ENCODE data around the gene IQCE.
"Not testable (repeated sequence)": the region's sequence is repeated elsewhere in the genome, so short reads cannot be mapped to it uniquely, and the experiment has no call there.

The IQCE gene

DNA sequence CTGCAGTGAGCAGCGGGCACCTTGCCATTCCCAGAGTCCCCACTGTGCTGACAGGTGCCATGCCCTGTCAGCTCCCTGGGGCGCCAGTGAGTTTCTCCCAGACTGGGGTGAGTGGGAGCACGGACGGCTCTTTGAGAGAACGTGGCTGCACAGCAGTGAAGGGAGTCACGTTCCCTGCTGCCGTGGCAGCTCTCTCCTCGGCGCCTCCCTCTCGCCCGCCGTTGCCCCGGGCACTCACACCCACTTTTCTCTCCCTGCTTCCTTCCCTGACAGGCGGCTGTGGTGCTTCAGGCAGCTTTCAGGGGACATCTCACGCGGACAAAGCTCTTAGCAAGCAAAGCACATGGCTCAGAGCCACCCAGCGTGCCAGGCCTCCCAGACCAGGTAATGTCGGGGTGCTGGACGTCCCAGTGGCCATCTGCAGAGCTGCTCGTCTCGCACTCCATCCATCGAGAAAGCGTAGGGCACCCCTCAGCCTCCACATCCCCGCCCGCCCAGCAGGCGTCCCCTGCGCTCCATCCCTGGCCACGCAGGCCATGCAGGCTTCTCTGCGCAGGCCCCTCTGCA, 45.9 kb downstream of the IQCE start:
- no peak for DNase-seq

GRCh38 chr7:2605608-2606538, 47.1 kb downstream of the IQCE start:
- DNase-seq = no peak

GRCh38 chr7:2606539-2606936, 47.8 kb downstream of the IQCE start:
- DNase-seq = no peak

GRCh38 chr7:2607122-2607922, 48.5 kb downstream of the IQCE start:
- peak in 1 of 2 donors; percentile 11 for DNase-seq

GRCh38 chr7:2607923-2608904, 49.4 kb downstream of the IQCE start:
- DNase-seq = no peak

GRCh38 chr7:2608921-2609411, 50.2 kb downstream of the IQCE start:
- peak; percentile 28 to 45 for DNase-seq

GRCh38 chr7:2609646-2610045, 50.9 kb downstream of the IQCE start:
- not testable (repeated sequence) for DNase-seq

DNA sequence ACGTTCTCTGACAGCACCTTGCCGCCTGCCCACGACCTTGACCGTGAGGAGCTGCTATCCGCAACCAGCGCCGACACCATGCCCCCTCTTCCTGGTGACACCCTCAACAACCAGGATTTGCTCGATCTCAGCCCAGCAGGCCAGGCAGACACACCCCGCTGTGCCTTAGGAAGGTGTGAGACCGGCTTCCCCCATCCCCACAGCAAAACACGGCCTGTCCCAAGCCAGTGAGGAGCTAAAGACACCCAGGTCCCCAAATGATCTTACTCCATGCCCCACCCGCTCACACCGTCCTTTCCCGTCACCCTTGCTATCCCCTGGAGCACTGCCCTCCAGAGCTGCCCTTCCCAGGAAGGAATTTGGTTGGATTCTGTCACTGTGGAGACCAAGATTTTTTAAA, 51.7 kb downstream of the IQCE start:
- DNase-seq = no peak

GRCh38 chr7:2610898-2611297, 52.1 kb downstream of the IQCE start:
- no peak for DNase-seq

- DNase-seq = no peak
Measured at GRCh38 chr7:2611401-2611800, 52.6 kb downstream of the IQCE start.

GRCh38 chr7:2611922-2612321, 53.1 kb downstream of the IQCE start:
- no peak for DNase-seq

DNA sequence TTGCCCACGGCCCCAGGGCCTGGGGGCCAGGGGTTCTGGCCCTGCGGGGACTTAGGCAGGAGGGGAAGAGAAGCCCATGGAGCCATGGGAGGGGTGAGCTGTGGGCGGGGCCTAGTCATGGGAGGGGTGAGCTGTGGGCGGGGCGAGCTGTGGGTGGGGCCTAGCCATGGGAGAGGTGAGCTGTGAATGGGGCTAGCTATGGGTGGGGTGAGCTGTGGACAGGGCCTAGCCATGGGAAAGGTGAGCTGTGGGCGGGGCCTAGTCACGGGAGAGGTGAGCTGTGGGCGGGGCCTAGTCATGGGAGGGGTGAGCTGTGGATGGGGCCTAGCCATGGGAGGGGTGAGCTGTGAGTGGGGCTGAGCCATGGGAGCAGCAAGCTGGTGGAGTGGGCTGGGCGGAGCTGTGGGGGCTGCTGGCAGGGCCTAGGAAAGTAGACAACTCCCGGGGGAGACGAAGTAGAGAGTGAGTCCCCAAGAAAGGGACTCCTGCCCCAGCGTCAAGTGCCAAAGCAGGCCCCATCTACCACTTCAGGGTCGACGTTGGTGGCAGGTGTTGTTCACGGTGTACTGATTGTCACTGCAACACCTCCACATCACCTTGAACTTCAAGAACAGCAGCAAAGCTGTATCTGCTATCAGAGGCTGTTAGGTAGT, 53.8 kb downstream of the IQCE start:
- peak in 1 of 2 donors; percentile 3 for DNase-seq

DNA sequence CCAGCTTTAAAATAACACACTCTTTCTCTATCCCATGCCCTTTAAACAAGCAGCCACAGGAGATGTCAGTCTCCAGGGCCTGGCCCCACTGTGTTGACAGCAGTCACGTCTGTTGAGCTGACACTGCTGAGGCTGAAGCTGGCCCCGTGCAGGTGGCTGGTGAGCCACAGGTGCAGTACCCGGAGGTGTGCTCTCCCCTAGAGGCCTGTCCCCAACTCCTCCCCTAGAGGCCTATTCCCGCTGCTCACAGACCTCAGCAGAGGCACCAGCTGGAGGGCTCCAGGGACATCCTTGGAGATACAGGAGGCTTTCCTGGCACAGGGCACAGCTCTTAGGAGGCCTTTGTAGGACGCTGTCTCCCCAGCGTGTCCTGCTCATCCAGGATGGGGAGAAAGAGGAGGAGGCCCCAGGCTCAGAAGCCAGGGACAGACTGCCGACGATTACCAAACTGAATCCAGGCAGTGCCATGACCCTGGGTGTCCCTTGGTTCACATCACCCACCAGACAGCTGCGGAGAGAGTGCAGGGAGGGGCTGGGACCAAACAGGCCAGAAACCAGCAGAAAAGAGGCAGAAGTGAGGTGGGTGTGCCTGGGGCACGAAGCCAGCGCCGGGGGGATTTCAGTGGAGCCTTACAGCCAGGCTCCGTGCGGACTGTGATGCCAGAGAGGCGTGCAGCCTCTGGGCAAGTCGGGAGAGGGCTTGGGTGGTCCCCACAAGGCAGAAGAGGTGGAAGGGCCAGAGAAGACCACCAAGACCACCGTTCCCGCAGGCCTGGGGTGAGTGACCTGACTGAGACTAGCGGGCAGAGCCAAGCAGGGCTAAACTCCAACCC, 54.5 kb downstream of the IQCE start:
- no peak for DNase-seq

DNA sequence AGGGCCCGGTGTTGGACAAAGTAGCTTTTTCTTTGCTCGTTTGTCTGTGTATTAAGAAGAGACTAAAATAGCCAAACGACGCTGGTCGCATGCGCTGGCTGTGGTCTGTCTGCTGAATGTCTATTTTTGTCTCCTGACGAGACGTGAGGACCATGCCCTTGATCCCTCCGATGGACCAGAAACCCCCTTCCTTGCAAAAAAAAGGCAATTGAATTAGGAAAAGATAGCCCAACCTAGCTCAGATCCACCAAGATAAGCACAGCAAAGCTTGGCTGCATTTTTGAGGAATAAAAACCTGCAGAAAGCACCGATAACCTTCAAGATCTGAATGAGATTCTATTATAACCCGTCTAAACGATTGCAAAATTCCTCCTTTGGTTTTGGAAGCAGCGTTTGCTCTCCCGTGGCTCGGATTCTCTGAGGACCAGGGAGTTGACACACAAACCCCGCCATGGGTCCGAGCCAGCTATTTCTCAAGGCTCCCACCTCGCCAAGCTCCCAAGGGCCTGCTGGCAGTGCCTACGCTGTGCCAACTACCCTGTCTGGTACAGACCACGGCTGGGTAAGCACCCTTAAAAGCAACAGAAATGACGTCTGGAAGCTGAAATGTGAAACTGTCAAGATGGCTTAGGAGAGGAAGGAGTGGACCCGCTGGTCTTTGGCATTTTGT, 55.3 kb downstream of the IQCE start:
- no peak for DNase-seq

DNA sequence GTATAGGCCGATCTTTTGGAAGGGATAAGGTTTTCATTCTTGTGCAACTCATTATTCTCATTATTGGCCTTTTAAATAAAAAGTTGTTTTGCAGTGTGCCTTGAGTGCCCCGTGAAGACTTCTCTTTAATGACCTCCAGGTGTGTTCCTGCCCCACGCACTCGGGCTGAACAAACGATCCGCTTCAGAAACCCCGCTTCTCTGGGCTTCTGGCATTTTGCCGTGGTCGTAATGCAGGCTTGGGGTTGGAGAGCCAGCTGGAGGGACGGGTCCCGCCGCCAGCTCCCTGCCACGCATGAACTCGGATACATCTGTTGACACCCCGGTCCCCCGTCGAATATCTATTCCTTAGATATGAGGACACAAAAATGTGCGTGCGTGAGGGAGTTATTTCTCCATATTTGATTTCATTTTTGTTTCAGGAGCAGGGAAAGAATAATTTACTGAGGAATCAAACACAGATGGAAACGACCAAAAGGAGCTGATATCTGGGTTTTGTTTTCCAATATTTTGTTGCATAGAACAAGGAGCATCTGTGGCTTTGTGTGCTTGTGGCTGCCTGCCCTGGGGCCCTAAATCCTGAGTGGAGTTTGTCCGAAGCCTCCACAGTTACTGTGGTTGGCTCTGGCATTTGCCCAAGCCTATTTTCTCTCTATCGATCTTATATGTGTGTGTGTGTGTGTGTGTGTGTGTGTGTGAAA, 56.0 kb downstream of the IQCE start:
- DNase-seq = no peak

- no peak for DNase-seq
Measured at GRCh38 chr7:2616387-2617324, 57.9 kb downstream of the IQCE start.

- DNase-seq = no peak
Measured at GRCh38 chr7:2617325-2617905, 58.6 kb downstream of the IQCE start.

DNA sequence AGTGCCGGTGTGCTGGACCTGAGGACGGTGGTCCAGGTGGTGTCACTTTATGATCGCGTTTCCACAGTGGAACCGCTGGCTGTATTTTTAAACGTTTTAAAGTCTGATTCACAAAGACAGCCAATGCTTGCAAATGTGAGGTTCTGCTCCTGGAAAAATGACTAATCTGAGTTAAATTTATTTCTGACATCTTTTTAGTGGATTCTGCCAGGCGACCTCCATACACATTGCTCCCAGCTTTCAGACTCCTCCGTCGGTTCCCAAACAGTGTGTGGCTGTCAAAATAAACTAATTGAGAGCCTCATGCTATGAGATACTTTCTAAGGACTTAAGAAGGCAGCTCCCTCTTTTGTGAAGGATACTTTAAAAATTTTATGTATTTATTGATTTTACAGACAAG, 60.3 kb downstream of the IQCE start:
- no peak for DNase-seq
